ENCODE results near the gene SCUBE2. TPM values are rescaled to one million over a fixed set of nuclear protein-coding genes. Genes with fewer than 3 reads are reported as not detected.
A peak's percentile ranks its signal among the peaks of the same experiment; 100 is the strongest.
"Not testable (repeated sequence)": the region's sequence is repeated elsewhere in the genome, so short reads cannot be mapped to it uniquely, and the experiment has no call there.

Gene SCUBE2
- total and polyA plus RNA-seq, 5 donors from 2014 or later, result not detected

DNA sequence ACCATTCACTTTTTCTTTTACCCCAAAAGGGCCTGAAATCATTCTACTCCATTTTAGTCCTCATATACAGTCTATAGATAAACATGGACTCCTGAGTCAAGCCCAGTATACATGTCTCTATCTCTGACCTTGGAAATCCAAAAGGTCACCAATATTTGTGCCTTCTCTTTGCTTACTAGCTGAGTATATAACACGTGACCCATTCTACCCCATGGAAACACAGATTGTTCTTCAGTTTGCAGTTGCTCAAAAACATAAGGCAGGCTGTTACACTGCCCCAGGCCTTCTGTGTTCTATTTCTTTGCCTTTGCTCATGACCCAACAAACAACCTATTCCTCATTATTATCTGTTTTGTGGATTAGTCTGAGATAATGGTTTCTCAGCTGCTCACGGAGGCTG lies 93.4 kb downstream of the SCUBE2 start:
- no peak overlapping the region for H3K4me3 Mint-ChIP-seq
- Histone ChIP-seq H3K36me3 (ENCODE audit: control insufficient read depth, insufficient read depth, low read length) (no peaks in the 10 kb centered on the region), H3K4me3 (ENCODE audit: low read depth, low read length) (no peak overlapping the region), H3K9me3 (ENCODE audit: control insufficient read depth in 2 of 2, low read length in 2 of 2) (no peaks in the 10 kb centered on the region), H3K27me3 (ENCODE audit: control insufficient read depth, insufficient read depth, low read length) (peaks cover 43% of the 10 kb centered on the region), H3K4me1 (ENCODE audit: control insufficient read depth, insufficient read depth, low read length, poor library complexity, severe bottlenecking) (peaks cover 3% of the 10 kb centered on the region), H3K27ac (ENCODE audit: insufficient read depth, low read length, poor library complexity, severe bottlenecking) (no peak overlapping the region)
- no peaks in the 10 kb centered on the region for H3K36me3 Mint-ChIP-seq
- peaks cover 58% of the 10 kb centered on the region for H3K27me3 Mint-ChIP-seq
- ATAC-seq (ENCODE audit: low read depth in 2 of 2), result no peak
- DNase-seq, result no peak
- H3K9me3 Mint-ChIP-seq, result no peaks in the 10 kb centered on the region
- peaks cover 0 to 7% (median 0%) of the 10 kb centered on the region in 4 donors for H3K4me1 Mint-ChIP-seq
- H3K27ac Mint-ChIP-seq, result no peak overlapping the region

DNA sequence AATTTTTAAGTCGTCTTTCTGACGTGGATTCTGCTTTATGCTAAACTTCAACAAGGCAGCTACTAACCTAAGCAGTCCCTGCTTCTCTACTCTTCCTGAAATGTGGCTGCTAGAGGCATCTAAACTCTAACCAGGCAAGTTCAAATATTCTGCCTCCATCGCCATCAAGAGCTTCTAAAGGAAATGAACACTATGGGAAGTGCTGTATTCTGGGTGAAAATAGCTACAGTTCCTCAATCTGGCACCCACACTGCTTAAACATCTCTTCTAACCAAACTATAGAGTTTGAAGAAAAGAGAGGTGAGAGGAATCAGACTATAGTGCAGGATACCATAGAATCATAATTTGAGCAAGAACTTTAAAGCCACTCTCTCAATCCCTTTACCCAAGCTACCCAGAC lies 93.9 kb downstream of the SCUBE2 start:
- Mint-ChIP-seq H3K36me3 (no peaks in the 10 kb centered on the region), H3K9me3 (no peaks in the 10 kb centered on the region), H3K4me3 (no peak overlapping the region), H3K27ac (no peak overlapping the region), H3K27me3 (peaks cover 59% of the 10 kb centered on the region), H3K4me1 (peaks cover 0 to 2% (median 0%) of the 10 kb centered on the region in 4 donors)
- Histone ChIP-seq H3K4me3 (ENCODE audit: low read depth, low read length) (no peak overlapping the region), H3K36me3 (ENCODE audit: control insufficient read depth, insufficient read depth, low read length) (no peaks in the 10 kb centered on the region), H3K9me3 (ENCODE audit: control insufficient read depth in 2 of 2, low read length in 2 of 2) (no peaks in the 10 kb centered on the region), H3K27ac (ENCODE audit: insufficient read depth, low read length, poor library complexity, severe bottlenecking) (no peak overlapping the region), H3K27me3 (ENCODE audit: control insufficient read depth, insufficient read depth, low read length) (peaks cover 39% of the 10 kb centered on the region), H3K4me1 (ENCODE audit: control insufficient read depth, insufficient read depth, low read length, poor library complexity, severe bottlenecking) (no peaks in the 10 kb centered on the region)
- no peak for DNase-seq
- no peak for ATAC-seq (ENCODE audit: low read depth in 2 of 2)

DNA sequence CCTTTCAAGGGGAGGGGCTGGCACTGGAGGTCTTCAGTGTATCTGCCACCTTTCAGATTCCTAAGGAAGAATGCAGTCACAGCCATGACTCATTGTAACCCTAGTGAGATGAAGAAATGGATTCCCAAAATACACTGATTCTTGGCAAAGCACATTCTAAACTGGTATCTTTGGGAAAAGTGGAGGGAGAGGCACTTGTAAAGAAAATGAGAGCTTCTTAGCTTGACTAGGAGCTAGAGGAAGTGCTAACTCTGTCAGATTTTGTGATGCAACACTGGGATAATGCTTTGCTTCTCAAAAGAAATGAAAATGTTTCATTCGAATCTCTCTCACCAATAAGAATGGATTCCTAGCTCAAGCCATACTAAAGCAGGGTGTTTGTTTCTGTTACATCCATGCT lies 101.9 kb downstream of the SCUBE2 start:
- Histone ChIP-seq H3K4me3 (ENCODE audit: low read depth, low read length) (no peak overlapping the region), H3K9me3 (ENCODE audit: control insufficient read depth in 2 of 2, low read length in 2 of 2) (no peaks in the 10 kb centered on the region), H3K4me1 (ENCODE audit: control insufficient read depth, insufficient read depth, low read length, poor library complexity, severe bottlenecking) (no peaks in the 10 kb centered on the region), H3K27ac (ENCODE audit: insufficient read depth, low read length, poor library complexity, severe bottlenecking) (no peak overlapping the region), H3K27me3 (ENCODE audit: control insufficient read depth, insufficient read depth, low read length) (peaks cover 20% of the 10 kb centered on the region), H3K36me3 (ENCODE audit: control insufficient read depth, insufficient read depth, low read length) (no peaks in the 10 kb centered on the region)
- ATAC-seq (ENCODE audit: low read depth in 2 of 2), result no peak
- Mint-ChIP-seq H3K36me3 (no peaks in the 10 kb centered on the region), H3K9me3 (no peaks in the 10 kb centered on the region), H3K4me1 (no peaks in the 10 kb centered on the region), H3K27ac (no peak overlapping the region), H3K27me3 (peaks cover 36% of the 10 kb centered on the region), H3K4me3 (no peak overlapping the region)
- DNase-seq, result no peak

DNA sequence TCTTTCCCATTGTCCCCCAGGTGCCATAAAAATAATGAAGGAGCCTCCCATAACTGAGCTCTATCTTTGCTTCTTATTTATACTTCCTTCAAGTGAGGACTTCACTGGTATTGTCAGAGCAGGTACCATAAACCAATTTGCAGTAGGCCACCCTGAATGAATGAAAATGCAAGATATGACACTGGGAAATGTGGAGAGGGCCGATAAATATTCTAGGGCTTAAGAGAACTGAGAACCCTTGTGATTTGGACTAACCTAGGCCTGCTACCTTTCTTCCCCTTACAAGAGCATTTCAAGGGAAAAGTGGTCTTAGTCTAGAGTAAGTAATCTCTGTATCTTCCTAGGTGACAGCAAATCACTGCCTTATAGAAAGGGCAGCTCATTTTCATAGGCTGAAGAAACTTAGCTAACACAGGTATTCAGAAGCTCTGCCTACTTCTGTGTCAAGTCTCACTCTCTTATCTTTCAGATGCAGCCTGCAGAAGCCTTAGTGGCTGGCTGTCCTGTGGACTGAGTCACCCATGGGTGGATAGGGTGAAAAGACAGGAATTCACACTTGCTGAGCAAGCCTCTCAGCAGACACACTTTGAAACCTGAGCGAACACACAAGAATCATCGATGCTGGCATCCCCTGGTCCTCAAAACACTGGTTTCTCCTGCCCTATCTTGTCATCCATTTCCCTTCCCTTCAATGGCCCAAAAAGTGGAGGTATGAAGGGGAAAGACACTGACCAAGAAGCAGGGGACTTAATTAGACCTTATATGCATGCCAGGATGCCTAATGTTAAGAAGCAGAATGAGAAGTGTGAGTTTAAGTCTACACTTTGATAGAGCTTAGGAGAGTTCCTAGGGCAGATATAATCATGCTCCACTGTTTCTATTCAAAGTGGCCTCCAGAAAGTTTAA lies 102.8 kb downstream of the SCUBE2 start:
- Mint-ChIP-seq H3K27ac (no peak overlapping the region), H3K9me3 (no peaks in the 10 kb centered on the region)
- ATAC-seq (ENCODE audit: low read depth in 2 of 2), result no peak

DNA sequence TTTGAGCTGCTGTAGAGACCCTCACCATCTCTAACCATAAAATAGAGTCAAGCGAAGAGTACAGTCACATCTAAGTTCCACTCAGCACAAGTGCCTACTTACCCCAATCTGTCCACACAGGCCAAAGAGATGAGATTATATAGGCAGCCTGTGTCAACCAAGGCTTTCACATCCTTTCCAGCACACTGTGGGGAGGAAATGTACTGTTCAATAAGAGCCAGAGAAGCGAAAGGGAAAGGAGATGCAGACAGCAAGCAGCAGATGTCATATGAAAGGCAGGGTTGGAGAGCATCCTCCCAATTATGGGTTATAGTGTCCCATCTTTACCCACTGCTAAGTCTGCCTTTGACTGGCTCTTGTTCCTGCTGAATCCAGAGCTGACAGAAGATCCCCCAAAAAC lies 104.0 kb downstream of the SCUBE2 start:
- H3K27me3 ChIP-seq (ENCODE audit: control insufficient read depth, insufficient read depth, low read length), result peaks cover 18% of the 10 kb centered on the region
- H3K9me3 ChIP-seq (ENCODE audit: control insufficient read depth in 2 of 2, low read length in 2 of 2), result no peaks in the 10 kb centered on the region
- no peaks in the 10 kb centered on the region for H3K4me1 ChIP-seq (ENCODE audit: control insufficient read depth, insufficient read depth, low read length, poor library complexity, severe bottlenecking)
- DNase-seq (peak in 1 of 3 donors; percentile 46), ATAC-seq (ENCODE audit: low read depth in 2 of 2) (no peak)
- Mint-ChIP-seq H3K27me3 (peaks cover 25% of the 10 kb centered on the region), H3K9me3 (no peaks in the 10 kb centered on the region), H3K36me3 (no peaks in the 10 kb centered on the region), H3K4me1 (no peaks in the 10 kb centered on the region), H3K27ac (no peak overlapping the region), H3K4me3 (no peak overlapping the region)
- H3K36me3 ChIP-seq (ENCODE audit: control insufficient read depth, insufficient read depth, low read length), result no peaks in the 10 kb centered on the region
- no peak overlapping the region for H3K4me3 ChIP-seq (ENCODE audit: low read depth, low read length)
- no peak overlapping the region for H3K27ac ChIP-seq (ENCODE audit: insufficient read depth, low read length, poor library complexity, severe bottlenecking)

More for the DNA sequence above, 102.8 kb downstream of the SCUBE2 start:
- Histone ChIP-seq H3K9me3 (ENCODE audit: control insufficient read depth in 2 of 2, low read length in 2 of 2) (no peaks in the 10 kb centered on the region), H3K4me3 (ENCODE audit: low read depth, low read length) (no peak overlapping the region), H3K4me1 (ENCODE audit: control insufficient read depth, insufficient read depth, low read length, poor library complexity, severe bottlenecking) (no peaks in the 10 kb centered on the region), H3K27ac (ENCODE audit: insufficient read depth, low read length, poor library complexity, severe bottlenecking) (no peak overlapping the region), H3K36me3 (ENCODE audit: control insufficient read depth, insufficient read depth, low read length) (no peaks in the 10 kb centered on the region), H3K27me3 (ENCODE audit: control insufficient read depth, insufficient read depth, low read length) (peaks cover 18% of the 10 kb centered on the region)
- H3K36me3 Mint-ChIP-seq, result no peaks in the 10 kb centered on the region
- peaks cover 36% of the 10 kb centered on the region for H3K27me3 Mint-ChIP-seq
- no peak overlapping the region for H3K4me3 Mint-ChIP-seq
- no peak for DNase-seq
- H3K4me1 Mint-ChIP-seq, result no peaks in the 10 kb centered on the region

DNA sequence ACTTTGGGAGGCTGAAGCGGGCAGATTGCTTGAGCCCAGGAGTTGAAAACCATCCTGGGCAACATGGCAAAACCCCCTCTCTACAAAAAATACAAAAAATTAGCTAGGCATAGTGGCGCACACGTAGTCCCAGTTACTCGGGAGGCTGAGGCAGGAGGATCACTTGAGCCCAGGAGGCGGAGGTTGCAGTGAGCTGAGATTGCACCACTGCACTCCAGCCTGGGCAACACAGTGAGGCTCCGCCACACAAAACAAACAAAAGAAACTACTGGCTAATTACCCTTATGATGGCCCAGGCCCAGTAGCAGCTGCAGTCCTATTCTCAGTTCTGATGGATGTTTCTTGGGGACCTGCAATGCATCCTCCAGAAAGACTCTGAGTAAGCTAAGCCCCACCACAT lies 104.6 kb downstream of the SCUBE2 start:
- not testable (repeated sequence) for H3K27ac ChIP-seq (ENCODE audit: insufficient read depth, low read length, poor library complexity, severe bottlenecking); ATAC-seq (ENCODE audit: low read depth in 2 of 2); H3K27ac Mint-ChIP-seq; H3K4me3 ChIP-seq (ENCODE audit: low read depth, low read length); DNase-seq; H3K4me1 ChIP-seq (ENCODE audit: control insufficient read depth, insufficient read depth, low read length, poor library complexity, severe bottlenecking); H3K4me1 Mint-ChIP-seq; H3K4me3 Mint-ChIP-seq; H3K9me3 Mint-ChIP-seq; H3K36me3 ChIP-seq (ENCODE audit: control insufficient read depth, insufficient read depth, low read length); H3K9me3 ChIP-seq (ENCODE audit: control insufficient read depth in 2 of 2, low read length in 2 of 2); H3K36me3 Mint-ChIP-seq
- H3K27me3 Mint-ChIP-seq, result peaks cover 19% of the 10 kb centered on the region
- peaks cover 13% of the 10 kb centered on the region for H3K27me3 ChIP-seq (ENCODE audit: control insufficient read depth, insufficient read depth, low read length)

DNA sequence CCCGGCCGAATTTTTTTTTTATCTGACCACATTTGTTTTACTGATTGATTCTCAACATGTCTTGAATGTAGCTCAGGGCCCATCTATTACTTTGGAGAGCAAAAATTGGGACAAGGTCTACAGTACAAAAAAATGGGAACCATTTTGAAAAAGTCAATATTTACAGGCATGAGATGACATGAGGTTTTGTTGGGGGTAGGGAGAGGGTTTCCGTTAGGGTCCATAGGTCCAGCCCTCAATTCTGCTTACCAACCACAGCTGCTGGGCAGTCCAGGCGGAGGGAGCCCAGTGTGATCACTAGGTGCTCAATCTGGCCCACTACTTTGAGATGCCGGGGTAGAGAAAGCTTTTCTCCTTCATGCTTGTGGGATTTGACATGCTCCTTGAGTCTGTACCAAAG lies 105.9 kb downstream of the SCUBE2 start:
- H3K27me3 ChIP-seq (ENCODE audit: control insufficient read depth, insufficient read depth, low read length), result peaks cover 10% of the 10 kb centered on the region
- Mint-ChIP-seq H3K9me3 (no peaks in the 10 kb centered on the region), H3K27me3 (peaks cover 10% of the 10 kb centered on the region), H3K27ac (no peak overlapping the region), H3K36me3 (no peaks in the 10 kb centered on the region), H3K4me3 (no peak overlapping the region), H3K4me1 (no peaks in the 10 kb centered on the region)
- H3K4me1 ChIP-seq (ENCODE audit: control insufficient read depth, insufficient read depth, low read length, poor library complexity, severe bottlenecking), result no peaks in the 10 kb centered on the region
- no peak for DNase-seq
- H3K27ac ChIP-seq (ENCODE audit: insufficient read depth, low read length, poor library complexity, severe bottlenecking), result no peak overlapping the region
- ATAC-seq (ENCODE audit: low read depth in 2 of 2), result no peak
- no peaks in the 10 kb centered on the region for H3K9me3 ChIP-seq (ENCODE audit: control insufficient read depth in 2 of 2, low read length in 2 of 2)
- H3K36me3 ChIP-seq (ENCODE audit: control insufficient read depth, insufficient read depth, low read length), result no peaks in the 10 kb centered on the region
- H3K4me3 ChIP-seq (ENCODE audit: low read depth, low read length), result no peak overlapping the region

DNA sequence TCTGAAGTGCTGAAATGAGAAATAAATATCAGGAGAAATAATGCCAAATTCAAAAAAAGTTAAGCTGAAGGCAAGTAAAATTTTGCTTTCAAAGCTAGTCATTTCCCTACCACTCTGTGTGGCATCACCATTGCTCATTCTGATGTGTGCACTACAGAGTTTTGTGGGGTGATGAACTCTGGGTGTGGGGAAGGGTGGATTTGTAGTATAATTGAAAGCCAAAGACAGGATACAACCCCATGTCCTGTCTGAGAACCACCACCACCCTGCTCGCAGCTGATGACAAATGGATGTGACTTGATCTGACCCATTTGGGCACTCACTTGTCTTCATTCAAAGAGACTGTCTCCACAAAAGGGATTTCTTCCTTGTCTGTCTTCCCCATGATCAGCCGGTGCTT lies 107.8 kb downstream of the SCUBE2 start:
- no peak for ATAC-seq (ENCODE audit: low read depth in 2 of 2)
- no peak overlapping the region for H3K4me3 Mint-ChIP-seq

More for the DNA sequence above, 107.8 kb downstream of the SCUBE2 start:
- H3K36me3 ChIP-seq (ENCODE audit: control insufficient read depth, insufficient read depth, low read length), result no peaks in the 10 kb centered on the region
- no peak overlapping the region for H3K4me3 ChIP-seq (ENCODE audit: low read depth, low read length)
- no peaks in the 10 kb centered on the region for H3K9me3 Mint-ChIP-seq
- no peaks in the 10 kb centered on the region for H3K4me1 Mint-ChIP-seq
- DNase-seq, result no peak
- no peaks in the 10 kb centered on the region for H3K36me3 Mint-ChIP-seq
- H3K27me3 Mint-ChIP-seq, result peaks cover under 1% of the 10 kb centered on the region
- no peak overlapping the region for H3K27ac ChIP-seq (ENCODE audit: insufficient read depth, low read length, poor library complexity, severe bottlenecking)
- H3K27me3 ChIP-seq (ENCODE audit: control insufficient read depth, insufficient read depth, low read length), result peaks cover 4% of the 10 kb centered on the region
- no peak overlapping the region for H3K27ac Mint-ChIP-seq
- H3K4me1 ChIP-seq (ENCODE audit: control insufficient read depth, insufficient read depth, low read length, poor library complexity, severe bottlenecking), result no peaks in the 10 kb centered on the region
- H3K9me3 ChIP-seq (ENCODE audit: control insufficient read depth in 2 of 2, low read length in 2 of 2), result no peaks in the 10 kb centered on the region

Data from CD4-positive, CD25-positive, alpha-beta regulatory T cell (primary cell).